ENCODE measurements around the gene KDM4B. TPM values are rescaled to one million over a fixed set of nuclear protein-coding genes. Genes with fewer than 3 reads are reported as not detected.

KDM4B gene
- total RNA-seq, 1 experiment from 2014 or later, result 35.9 TPM

GRCh38 chr19:5091018-5091683 lies 122.2 kb downstream of the KDM4B start:
- H3K9me2 ChIP-seq (ENCODE audit: insufficient read depth), result no peaks in the 10 kb centered on the region
- ChIA-PET RAD21 (ENCODE audit: low non-redundant PET in 1 of 2, low total read pairs in 2 of 2, uncharacterized antibody in 2 of 2, unreplicated experiment in 2 of 2) (no interaction called here), CTCF (no interaction called here), POLR2A (no interaction called here)
- H3K4me2 ChIP-seq (ENCODE audit: low read length), result no peak overlapping the region
- no peaks in the 10 kb centered on the region for H4K20me1 ChIP-seq (ENCODE audit: insufficient read depth)
- H3K27ac ChIP-seq (ENCODE audit: low read depth, low read length), result no peak overlapping the region
- intact Hi-C loops (cut with micrococcal nuclease), result no loop called here
- no peak overlapping the region for H3K9ac ChIP-seq (ENCODE audit: low read length)
- H3K79me2 ChIP-seq (ENCODE audit: insufficient read depth, low read length), result no peaks in the 10 kb centered on the region
- no TSS peak for BruUV-seq (replicated peaks)
- no peak for ATAC-seq
- no peaks in the 10 kb centered on the region for H3K9me3 ChIP-seq (ENCODE audit: control insufficient read depth in 1 of 2, insufficient read depth in 1 of 2, low read depth in 1 of 2, low read length in 2 of 2)
- DNase-seq (ENCODE audit: low read depth, low spot score), result no peak
- no peak for TF ChIP-seq ZNF274 (IDR thresholded peaks at IDR 0.05; ENCODE audit: low read depth, low read length)
- no peak for TF ChIP-seq CBX3 (IDR thresholded peaks at IDR 0.05; ENCODE audit: low read depth)
- TF ChIP-seq JUND (IDR thresholded peaks at IDR 0.05), result no peak
- no peak for TF ChIP-seq SIN3A (IDR thresholded peaks at IDR 0.05; ENCODE audit: low read depth)
- no peak for TF ChIP-seq SP1 (IDR thresholded peaks at IDR 0.05; ENCODE audit: low read depth)
- TF ChIP-seq ELF1 (IDR thresholded peaks at IDR 0.05; ENCODE audit: borderline replicate concordance, low read depth), result no peak
- TF ChIP-seq ZFX (IDR thresholded peaks at IDR 0.05), result no peak
- TF ChIP-seq EZH2phosphoT487 (IDR thresholded peaks at IDR 0.05; ENCODE audit: borderline replicate concordance), result no peak
- no peak for TF ChIP-seq TCF7L2 (IDR thresholded peaks at IDR 0.05; ENCODE audit: borderline replicate concordance, extremely low read depth, insufficient read depth, insufficient read length)
- no peak for TF ChIP-seq POLR2A (IDR thresholded peaks at IDR 0.05; ENCODE audit: borderline replicate concordance, extremely low read depth, insufficient read depth, insufficient read length)
- TF ChIP-seq MAX (IDR thresholded peaks at IDR 0.05), result no peak
- no peak for TF ChIP-seq ATF3 (IDR thresholded peaks at IDR 0.05)
- TF ChIP-seq CEBPB (IDR thresholded peaks at IDR 0.05; ENCODE audit: low read depth), result no peak
- no peak for TF ChIP-seq EZH2 (IDR thresholded peaks at IDR 0.05)
- no peaks in the 10 kb centered on the region for H3K4me1 ChIP-seq (ENCODE audit: control insufficient read depth in 1 of 2, insufficient read depth in 2 of 2, low read length in 2 of 2)
- H3K4me3 ChIP-seq (replicated peaks in 1 of 2; ENCODE audit: low read depth in 1 of 2, low read length in 2 of 2), result no peak overlapping the region
- no peaks in the 10 kb centered on the region; a peak in 1 of 4 replicates for H3K36me3 ChIP-seq (ENCODE audit: control insufficient read depth in 1 of 2, insufficient read depth in 2 of 2, low read length in 2 of 2)
- H2AFZ ChIP-seq (ENCODE audit: low read depth, low read length, poor library complexity, severe bottlenecking), result no peak overlapping the region
- H3K27me3 ChIP-seq (ENCODE audit: insufficient read depth, low read length), result no peaks in the 10 kb centered on the region

Data from HCT116 (cell line).